Middle frontal gyrus (tissue), 1 donor: ENCODE measurements around the gene MAPK10.
"Not testable (repeated sequence)": the region's sequence is repeated elsewhere in the genome, so short reads cannot be mapped to it uniquely, and the experiment has no call there.

Experiments used
- DNase-seq: peaks from one replicate; pipeline ENCODE4 v3.0.0-alpha.2; 2015; ENCODE audit warnings: low spot score; ENCODE audit errors: extremely low spot score

Gene MAPK10

GRCh38 chr4:86108834-86109233 is 251.0 kb downstream of the MAPK10 start:
- no peak for DNase-seq

GRCh38 chr4:86108137-86108536 is 251.7 kb downstream of the MAPK10 start:
- no peak for DNase-seq

DNA sequence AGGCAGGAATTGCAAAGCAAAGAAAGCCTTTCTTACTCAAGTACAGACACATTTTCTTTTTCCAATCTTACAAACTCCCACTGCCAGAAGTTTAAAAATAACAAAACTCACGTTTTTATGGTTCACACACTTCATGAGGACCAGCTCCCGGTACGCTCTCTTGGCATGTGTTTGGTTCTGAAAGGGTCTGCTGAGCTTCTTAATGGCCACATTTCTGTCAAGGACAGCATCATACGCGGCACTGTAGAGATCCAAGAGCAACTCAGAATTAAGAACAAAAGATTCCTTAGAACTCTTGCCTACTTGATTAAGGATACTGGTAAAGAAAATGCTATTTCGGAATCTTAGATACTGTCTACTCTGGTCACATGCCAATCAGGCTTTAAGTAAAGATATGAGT is 252.7 kb downstream of the MAPK10 start:
- no peak for DNase-seq

- DNase-seq = no peak
Observed at GRCh38 chr4:86106475-86106874, 253.4 kb downstream of the MAPK10 start.

- DNase-seq = no peak
Observed at GRCh38 chr4:86101841-86102240, 258.0 kb downstream of the MAPK10 start.

- DNase-seq = no peak
Observed at GRCh38 chr4:86101410-86101809, 258.4 kb downstream of the MAPK10 start.

DNA sequence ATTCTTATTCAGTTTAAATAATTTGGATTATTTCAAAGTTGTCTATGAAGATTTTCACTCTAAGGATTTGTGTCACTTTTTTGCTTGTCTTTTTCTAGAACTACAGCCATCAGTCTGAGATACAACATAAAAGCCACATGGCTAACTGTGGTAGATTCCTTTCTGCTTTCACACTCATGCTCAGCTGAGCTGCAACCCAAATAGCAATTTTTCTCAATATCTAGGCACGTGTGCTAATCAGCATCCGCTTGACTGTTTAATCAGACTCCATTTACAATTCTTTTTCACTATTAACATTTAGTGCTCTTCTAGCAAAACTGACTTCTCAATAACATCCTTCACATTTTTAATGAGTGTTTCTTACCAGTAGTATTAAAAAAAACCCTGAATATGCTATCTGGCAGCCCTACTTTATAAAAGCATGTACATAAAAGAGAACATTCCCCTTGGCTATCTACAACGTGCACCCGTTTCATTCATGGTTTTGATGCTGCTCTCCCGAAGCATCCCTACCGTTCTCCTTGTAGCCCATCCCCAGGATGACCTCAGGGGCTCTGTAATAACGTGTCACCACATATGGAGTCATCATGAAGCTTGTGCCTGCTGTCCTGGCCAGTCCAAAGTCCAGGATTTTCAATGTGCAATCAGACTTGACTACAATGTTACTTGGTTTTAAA is 259.2 kb downstream of the MAPK10 start:
- DNase-seq = no peak

DNA sequence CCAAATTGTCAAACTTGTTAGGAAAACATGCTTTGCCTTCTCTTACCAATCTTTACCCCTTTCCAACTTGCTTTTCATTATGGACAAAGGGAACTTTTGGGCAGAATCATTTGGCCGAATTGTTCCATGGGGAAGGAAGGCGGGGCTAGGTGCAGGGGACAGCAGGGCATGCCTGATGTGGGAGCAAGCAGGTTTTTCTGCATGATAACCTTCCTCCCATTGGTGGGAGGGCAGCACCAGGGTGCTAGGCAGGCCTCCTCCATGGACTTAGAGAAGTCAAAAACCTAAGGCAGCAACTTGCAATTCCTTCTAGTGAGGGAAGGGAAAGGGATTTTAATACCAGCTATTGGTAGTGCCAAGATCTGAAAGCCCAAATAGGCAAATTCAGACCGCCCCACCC is 260.5 kb downstream of the MAPK10 start:
- DNase-seq = no peak

DNA sequence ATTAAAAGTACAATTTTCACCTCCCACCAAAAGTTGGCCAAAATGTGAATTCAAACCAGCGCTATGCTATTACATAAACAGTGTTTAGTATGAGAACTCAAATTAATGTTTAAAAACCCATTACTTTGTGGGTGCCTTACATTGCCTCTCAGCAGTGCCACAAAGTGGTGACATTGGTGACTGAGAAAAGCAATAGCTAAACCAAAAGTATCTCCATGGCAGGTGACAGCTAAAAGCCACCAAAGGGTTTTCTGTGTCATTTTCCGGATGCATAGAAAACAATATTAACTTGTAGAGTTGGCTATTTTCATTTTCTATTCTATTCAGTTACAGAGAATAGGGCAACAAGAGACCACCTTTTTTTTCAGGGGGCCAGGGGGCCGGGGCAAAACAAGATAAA is 261.2 kb downstream of the MAPK10 start:
- no peak for DNase-seq

GRCh38 chr4:86096373-86096772 is 263.5 kb downstream of the MAPK10 start:
- DNase-seq = no peak

- no peak for DNase-seq
Observed at GRCh38 chr4:86092684-86093083, 267.2 kb downstream of the MAPK10 start.

GRCh38 chr4:86091201-86091600 is 268.7 kb downstream of the MAPK10 start:
- DNase-seq = no peak

DNA sequence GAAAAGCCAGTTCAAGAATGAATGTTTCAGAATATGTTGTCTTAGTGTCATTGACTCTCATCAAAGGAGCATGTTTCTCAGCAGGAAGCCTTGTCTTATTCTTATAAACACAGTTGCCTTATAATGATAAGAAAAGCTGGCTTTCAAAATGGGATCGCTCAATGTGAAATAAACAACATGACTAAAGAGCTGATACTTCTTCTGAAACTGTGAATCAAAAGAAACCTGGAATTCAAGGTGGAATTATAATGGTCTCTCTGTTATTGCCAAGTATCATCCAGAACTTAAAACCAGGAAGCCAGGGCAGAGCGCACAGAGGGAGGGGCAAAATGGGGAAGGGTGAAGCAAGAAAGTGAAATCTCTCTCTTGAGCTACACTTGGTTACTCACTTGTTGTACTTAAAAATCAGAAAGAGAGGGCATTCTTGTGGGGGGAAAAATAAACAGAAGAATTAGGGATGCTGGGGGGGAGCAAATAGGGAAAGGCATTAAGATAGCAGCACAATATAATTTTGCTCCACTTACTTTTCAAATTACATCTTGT is 270.0 kb downstream of the MAPK10 start:
- DNase-seq = no peak

- no peak for DNase-seq
Observed at GRCh38 chr4:86089053-86089452, 270.8 kb downstream of the MAPK10 start.

DNA sequence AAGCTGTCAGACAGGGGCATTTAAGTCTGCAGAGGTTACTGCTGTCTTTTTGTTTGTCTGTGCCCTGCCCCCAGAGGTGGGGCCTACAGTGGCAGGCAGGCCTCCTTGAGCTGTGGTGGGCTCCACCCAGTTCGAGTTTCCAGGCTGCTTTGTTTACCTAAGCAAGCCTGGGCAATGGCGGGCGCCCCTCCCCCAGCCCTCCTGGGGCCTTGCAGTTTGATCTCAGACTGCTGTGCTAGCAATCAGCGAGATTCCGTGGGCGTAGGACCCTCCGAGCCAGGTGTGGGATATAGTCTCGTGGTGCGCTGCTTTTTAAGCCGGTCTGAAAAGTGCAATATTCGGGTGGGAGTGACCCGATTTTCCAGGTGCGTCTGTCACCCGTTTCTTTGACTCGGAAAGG is 284.1 kb downstream of the MAPK10 start:
- not testable (repeated sequence) for DNase-seq

DNA sequence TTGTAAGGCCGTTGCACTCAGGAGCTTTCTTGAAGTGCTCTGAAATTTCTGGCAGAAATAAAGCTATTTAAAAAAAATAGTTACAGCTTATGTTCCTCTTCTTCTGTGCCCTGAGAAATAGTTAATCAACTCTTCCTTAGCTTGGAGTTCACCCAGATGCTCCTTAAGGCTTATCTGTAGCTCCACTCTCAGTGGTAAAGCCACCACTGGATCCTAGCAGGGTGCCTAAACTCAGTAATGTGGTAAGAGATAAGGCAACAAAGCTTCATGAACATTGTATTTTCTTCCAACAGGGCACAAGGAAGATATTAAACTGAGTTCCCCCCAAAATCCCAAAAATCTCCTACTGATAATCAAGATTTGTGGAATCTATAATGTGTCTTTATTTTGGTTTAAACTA is 299.5 kb downstream of the MAPK10 start:
- no peak for DNase-seq

DNA sequence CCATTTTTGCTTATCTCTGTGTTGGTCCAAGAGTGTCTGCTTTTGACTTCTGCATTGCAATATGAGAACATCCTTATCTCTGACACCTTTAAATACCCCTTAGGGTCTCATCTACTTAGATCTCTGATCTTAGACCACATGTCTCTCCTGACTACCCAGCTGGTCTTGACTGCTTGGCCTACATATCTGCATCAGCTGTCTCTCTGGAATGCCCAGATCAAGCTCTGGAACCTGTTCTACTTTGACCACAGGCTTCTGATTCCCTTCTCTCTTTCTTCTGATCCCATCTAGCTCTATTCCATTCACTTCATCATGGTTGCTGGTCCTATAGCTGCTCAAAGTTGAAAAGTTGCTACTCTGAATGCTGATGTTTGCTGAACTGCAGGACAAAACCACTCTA is 301.2 kb downstream of the MAPK10 start:
- no peak for DNase-seq

DNA sequence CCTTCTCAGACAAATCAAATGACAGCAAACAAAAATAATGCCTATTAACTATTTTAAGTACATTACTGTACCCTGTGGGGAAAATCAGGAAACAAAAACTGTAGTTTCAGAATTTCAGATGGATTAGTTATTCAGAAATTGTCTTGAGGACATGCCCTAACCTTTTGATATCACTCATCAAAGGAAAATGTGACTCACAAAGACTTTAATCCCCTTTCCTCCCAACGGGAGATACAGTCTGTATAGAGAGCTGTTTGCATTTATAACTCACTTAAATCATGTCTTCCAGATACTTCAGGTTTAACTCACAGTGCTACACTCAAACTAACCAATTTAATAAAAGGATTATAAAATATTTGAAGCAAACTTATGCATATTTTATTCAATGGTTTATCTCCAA is 304.0 kb downstream of the MAPK10 start:
- DNase-seq = no peak

GRCh38 chr4:86054286-86055032 is 305.4 kb downstream of the MAPK10 start:
- no peak for DNase-seq

- DNase-seq = no peak
Observed at GRCh38 chr4:86050496-86050895, 309.4 kb downstream of the MAPK10 start.

DNA sequence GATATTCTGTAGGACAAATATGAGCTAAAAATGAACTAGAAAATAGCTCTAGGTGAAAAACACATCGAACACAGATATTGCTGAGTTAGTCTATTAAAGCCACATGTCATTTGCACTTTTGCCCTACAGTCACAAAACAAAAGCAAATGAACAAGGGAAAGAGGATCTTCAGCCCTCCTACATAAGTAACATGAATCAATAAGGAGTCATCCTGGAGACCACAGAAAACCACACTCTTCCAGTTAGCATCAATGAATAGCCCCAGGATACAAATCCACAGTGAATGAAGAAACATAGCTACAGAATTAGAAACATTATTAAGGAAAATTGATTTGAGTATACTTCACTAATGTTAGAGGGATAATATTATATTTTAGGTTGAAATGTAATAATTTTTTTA is 311.4 kb downstream of the MAPK10 start:
- DNase-seq = no peak

GRCh38 chr4:86044593-86044985 is 315.3 kb downstream of the MAPK10 start:
- DNase-seq = no peak
